ENCODE measurements around the gene RIT2.

Gene RIT2

DNA sequence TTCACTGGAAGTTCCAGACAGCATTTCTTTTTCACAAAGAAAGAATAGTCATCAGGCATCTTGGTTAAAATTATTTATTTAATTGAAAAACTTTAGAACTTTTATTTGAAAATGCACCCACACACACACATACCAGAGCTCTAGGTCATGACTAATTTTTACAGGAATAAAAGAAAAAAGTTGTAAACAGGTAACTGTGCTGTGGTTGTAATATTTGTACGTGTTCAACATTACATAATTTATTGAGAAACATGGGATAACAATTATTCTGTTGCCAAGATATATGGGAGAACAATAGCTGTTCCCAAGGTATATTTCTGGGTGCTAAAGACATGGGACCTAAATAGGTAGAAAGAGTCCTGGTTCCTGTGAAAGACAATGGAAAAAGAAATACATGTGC lies 104.9 kb downstream of the RIT2 start:
- DNase-seq (ENCODE audit: low spot score), result no peak

DNA sequence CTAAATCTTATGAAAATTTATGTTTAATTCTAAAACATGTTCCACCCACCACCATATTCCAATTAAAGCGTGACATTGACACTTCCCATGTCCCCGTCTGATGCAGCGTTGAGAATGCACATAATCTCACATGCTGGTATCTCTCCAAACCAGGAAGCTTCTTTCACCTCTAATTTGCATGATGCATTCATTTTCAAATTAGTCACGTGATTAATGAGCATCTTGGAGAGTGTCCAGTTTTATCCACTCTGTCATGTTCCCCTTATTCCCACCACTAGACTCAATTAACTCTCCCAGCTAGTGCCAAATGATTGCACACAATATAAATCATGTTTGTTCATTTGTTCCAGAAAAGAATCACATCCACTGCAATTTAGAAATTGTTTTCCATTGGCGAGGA lies 105.8 kb downstream of the RIT2 start:
- DNase-seq (ENCODE audit: low spot score), result no peak

DNA sequence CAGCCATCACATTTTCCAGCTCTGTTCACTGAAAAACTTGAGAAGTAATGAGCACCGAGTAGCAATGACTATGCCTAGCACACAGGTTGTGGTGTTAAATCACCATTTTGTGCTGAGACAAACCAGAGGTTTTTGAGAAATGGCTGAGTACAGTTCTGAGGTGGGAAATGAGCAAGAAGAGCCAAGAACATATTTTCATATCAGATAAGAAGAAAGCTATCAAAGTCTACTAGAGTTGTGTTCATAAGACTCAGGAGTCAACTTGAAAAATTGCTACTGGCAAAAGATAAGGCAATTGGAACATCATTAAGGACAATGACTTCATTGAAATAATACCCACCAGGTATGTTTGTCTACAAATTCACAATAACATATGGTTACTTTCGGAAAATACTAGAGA lies 108.1 kb downstream of the RIT2 start:
- DNase-seq (ENCODE audit: low spot score), result no peak

DNA sequence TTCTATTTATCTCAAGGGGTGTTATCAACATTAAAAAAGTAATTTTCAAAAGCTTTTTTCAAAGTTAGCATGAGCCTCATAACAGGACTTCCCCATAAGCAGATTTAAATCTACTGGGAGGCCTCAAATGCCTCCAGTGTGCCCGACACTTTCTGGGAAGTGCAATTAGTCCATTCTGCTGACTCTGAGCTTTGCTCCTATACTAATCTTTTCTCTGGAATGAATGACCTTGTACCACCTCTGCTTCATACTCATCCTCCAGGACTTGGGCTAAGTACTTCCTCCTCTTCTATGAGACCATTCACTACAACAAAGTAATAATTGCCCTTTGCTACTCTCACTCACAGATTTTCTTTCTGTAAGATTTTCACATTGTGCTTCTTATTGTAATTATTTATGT lies 111.1 kb downstream of the RIT2 start:
- DNase-seq (ENCODE audit: low spot score), result no peak

DNA sequence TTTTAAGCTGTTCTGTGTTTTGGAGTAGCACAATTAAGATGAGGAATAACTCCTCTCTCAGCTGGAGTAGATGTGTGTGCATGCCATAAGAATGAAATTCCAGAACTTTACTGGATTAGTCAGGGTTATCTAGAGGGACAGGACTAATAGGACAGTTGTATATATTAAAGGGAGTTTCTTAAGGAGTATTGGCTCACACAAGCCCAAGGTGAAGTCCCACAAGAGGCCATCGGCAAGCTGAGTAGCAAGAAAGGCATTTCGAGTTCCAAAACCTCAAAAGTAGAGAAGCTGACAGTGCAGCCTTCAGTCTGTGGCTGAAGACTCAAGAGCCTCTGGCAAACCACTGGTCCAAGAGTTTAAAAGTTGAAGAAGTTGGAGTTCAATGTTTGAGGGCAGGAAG lies 113.7 kb downstream of the RIT2 start:
- DNase-seq (ENCODE audit: low spot score), result no peak

DNA sequence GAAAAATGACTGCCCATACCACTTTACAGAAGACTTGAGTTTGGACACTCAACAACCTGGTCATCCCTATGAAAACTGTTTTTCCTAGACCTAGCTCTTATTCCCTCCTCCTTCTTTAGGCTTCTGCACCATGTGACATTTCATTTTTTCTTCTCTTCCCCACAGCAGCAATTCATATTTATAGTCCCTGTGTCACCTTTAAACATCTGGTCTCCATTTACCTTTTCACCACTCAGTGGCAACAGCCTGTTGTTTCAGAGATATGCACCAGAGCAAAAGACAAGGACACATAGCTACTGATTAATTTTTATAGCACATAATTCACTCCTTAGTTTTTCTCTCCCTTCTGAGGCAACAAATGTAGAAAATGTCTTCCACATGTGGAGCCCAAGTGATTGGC lies 118.7 kb downstream of the RIT2 start:
- DNase-seq (ENCODE audit: low spot score), result no peak

DNA sequence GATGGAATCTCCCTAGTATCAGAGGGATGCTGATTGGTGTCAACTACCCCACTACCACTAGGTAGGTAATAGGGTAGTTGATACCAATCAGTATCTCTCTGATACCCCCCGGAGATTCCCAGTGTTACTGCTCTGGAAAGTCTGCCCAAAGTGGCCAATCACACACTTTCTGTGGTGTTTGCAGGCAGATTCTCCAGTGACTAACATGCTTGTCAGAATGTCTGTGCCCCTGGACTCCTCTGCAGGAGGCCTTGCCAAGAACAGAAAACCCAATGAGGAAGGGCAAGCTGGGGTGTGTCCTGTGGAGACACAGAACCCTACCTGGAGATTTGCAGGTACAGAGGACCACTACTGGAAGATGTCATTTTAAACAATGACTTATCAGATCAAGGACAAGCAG lies 135.1 kb downstream of the RIT2 start:
- DNase-seq (ENCODE audit: low spot score), result no peak

DNA sequence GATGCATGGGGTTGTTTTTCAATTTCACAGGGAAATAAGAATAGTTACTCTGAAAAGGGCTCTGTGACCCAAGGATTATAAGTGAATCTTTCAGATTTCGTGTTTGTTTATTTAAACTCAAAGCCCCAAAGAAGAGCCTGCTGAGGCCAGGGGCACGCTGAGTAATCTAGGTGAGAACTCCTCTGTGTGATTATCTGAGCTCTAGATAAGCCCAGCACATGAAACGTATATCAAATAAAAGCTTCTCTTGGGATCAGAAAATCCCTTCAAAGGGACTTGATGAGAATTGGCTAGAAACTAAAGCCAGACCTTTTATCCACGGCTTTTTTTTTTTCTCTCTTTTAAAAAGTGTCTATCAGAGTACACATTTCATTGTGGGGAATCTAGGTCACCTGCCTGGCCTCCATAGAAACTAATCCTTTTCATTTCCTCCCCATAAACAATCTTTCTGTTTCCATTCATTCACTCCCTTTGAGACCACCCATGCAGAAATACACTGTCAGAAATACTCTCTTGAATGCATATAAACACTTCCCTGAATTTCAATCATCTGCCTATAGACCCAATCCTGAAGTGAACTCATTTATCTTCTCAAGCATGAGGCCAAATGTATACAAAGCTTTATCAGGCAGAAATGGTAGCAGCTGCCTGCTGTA lies 137.4 kb downstream of the RIT2 start:
- DNase-seq (ENCODE audit: low spot score), result no peak

DNA sequence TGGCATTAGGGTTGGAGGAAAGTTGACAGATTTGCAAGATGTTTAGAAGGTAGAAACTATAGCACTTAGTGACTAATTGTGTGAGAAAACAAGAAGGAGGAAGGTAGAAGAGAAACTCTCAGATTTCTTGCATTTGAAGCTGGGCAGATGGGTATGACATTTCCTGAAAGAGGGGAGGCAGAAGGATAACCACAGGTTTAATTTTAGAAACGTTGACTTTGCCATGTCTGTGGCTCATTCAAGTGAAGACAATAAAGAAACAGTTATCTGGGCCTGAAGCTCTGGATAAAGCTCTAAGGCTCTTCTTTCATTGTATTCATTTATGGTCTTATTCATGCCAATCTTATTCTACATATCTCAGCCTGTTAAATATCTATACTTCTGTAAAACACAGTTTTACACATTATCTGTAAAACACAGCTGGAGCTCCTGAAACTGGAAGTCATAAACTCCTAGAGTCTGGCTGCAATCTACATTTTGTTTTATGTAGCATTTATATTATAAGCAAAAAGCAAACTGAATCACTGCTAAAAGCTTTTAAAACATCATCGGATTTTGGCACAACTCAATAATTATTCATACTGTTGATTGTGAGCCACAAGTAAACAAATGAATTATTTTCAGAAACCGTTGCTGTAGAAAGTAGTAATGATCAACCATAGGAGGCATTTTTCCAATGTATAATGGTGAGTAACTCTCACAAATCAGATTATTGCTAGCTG lies 138.5 kb downstream of the RIT2 start:
- DNase-seq (ENCODE audit: low spot score), result no peak

DNA sequence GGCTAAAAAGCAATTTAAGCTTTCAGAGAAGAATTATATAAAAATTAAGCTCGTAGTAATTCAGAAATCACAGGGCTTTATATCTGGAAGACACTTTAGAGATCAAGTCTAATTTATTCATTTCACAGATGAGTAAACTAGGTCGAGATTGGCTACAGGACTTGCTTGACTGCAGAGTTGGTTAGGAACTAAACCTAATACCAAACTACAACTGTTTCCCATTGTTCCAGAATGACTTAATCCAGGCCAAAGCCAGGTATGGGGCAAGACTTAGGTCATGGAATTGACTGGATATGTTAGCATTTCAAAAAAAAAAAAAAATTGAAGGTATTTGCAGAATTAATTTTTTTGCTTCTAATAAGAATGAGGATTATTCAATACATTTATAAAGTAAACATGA lies 146.1 kb downstream of the RIT2 start:
- DNase-seq (ENCODE audit: low spot score), result no peak

DNA sequence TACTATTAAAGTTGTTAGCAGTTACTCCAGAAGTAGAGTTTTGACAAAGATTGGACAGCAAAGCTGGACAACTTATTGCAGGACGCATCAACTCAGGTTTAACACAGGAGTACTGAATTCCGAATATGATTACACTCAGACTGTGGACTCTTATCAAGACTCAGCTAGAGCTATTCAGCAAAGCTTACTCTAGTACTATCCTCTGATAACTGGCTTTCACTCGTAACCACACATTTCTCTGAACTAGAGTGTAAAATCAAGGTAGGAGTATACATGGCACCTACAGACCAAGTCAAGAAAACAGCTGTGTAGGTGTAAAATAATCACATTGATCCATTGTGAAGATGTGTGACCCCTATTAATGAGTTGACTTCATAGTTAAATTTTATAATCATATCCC lies 154.2 kb downstream of the RIT2 start:
- DNase-seq (ENCODE audit: low spot score), result no peak

DNA sequence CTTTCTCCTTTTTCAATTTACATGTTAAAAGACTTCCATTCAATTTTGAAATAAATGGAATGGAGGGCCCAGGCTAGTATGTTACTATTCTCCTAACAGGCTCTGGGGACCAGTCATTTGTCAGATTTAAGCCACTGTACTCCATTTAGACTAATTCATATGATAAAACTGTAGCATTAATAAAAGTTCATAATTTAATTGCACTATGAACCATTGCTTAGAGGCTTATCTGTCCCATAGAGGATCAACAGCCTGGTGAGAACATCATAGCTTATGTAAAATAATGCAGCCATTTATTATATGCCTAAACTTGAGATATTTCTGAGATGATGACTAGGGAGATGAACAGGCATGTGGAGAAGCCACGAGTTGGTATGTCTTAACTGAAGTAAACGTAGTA lies 156.0 kb downstream of the RIT2 start:
- DNase-seq (ENCODE audit: low spot score), result no peak

DNA sequence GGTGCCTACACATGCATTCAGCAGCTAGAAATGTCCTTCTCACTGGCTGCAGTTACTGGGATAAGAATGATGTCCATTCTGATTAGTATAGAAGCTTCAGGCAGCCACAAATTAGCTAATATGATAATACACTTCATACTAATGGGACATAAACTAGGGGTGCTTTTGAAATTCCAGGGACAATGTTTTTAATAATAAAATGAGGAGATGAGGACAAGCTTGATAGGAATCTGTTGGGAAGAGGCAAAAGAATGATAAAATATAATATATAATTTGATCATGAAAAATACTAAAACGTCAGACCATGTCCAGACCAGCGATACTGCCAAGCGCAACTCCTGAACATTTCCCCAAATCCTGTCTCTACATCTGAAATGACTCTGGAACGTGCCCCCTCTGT lies 157.1 kb downstream of the RIT2 start:
- DNase-seq (ENCODE audit: low spot score), result no peak

DNA sequence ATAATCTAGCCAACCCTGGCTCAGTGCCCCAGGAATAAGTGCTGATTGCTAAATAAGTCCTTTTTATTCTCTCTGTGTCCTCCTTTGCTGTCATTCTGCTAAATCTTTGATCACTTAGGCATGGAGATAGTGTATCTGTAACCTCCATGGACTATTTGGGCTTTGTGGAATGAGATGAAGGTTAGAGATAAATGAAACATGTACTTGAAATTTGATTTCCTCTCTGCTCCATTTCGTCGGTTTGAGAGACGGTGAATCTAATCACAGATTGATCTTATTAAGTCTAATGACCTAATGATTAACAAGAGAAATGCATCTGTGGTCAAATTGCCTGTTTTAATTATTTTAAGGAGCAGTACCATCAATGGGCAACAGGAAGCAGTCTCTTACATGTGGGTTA lies 159.2 kb downstream of the RIT2 start:
- no peak for DNase-seq (ENCODE audit: low spot score)

DNA sequence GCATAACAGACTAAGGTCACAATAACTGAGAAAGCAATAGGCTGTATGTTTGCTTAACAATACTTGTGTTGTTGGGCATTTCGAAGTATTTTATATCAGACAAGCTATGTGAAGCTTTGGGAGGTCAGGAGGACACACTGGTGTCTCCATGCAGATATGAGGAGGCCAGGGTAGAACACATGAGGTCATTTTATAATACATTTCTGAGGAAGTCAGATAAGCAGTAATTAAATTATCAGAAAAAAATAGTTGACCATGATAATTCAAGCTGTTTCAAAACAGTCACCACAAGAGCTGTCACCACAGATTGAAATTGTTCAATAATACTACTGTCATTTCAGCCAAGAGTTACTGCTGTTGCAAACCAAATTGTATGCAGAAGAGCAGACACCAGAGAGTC lies 160.6 kb downstream of the RIT2 start:
- no peak for DNase-seq (ENCODE audit: low spot score)

DNA sequence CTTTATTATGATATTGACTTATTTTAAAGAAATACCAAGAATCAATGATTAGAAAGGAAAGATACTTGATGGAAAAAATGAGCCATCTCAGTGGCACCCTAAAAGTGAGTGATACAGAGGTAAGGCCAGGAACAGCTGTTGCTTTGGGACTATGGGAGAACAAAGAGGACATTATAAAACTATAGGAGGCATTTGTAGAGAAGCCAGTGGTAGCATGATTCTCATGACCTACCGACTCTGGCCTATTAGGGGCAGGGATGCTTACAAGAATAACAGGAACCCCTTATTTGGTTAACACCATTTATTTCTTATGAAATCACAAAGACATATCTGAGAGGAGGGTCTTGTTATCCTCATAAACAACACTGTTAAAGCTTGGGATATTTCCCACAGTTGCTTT lies 162.2 kb downstream of the RIT2 start:
- DNase-seq (ENCODE audit: low spot score), result no peak

DNA sequence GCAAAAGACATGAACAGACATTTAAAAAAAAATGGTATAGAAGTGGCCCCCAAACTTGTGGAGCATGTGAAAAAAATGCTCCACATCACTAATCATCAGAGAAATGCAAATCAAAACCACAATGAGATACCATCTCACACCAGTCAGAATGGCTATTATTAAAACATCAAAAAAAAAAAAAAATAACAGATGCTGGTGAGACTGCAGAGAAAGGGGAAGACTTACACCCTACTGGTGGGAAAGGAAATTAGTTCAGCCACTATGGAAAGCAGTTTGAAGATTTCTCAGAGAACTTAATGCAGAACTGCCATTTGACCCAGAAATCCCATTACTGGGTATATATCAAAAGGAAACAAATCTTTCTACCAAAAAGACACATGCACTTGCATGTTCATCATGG lies 164.8 kb downstream of the RIT2 start:
- DNase-seq (ENCODE audit: low spot score), result no peak

DNA sequence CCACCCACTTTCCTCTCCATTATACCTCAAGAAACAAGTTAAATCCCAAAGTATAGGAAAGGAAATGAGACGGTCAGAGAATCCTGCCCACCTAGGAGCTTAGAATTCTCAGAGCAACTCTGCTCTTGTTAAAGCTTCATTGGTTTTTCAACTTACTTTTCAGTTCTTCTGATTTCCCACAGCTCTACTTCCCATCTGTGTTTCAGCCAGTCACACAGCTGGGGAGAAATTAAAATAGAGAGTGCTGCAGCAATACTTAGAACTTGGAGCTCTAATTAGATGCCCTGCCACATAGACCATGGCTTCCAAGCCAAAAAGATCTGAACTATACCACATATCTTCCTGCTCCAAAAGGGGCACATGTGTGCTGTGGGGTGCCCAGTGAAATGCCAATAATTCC lies 166.7 kb downstream of the RIT2 start:
- no peak for DNase-seq (ENCODE audit: low spot score)

DNA sequence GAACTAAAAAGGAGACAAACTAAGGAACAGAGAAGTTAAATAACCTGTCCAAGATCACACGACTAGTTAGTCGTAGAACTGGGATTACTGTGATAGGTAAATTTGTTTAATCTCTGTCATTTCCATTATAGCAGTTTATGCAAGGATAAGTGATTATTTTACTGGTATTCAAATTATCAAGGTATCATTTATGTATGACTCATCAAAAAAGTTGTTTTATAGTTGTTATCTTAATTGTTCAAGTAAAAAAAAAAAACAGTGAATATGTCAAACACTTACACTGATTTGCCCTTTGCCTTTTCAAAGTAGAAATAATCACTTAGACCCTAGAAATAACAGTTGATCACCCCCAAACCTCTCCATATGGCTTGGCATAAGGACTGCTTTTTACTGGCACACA lies 173.6 kb downstream of the RIT2 start:
- no peak for DNase-seq (ENCODE audit: low spot score)

DNA sequence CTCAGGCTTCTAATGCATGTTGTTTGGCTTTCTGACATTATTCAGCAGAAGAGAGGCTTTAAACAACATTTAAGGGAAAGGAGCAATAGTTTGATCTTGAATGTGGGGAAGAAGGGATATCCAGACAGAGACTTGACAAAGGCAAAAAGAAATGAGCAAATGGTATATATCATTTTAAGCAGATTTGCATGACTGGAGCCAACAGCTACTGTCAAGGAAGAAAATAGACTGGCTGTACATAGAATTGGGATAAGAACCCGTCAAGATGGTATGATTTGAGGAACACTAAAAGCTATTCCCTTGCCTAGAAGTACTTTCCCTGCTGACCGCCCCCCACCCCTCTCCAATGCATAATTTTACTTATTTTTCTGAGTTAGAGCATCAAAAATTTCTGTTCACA lies 174.5 kb downstream of the RIT2 start:
- DNase-seq (ENCODE audit: low spot score), result no peak

DNA sequence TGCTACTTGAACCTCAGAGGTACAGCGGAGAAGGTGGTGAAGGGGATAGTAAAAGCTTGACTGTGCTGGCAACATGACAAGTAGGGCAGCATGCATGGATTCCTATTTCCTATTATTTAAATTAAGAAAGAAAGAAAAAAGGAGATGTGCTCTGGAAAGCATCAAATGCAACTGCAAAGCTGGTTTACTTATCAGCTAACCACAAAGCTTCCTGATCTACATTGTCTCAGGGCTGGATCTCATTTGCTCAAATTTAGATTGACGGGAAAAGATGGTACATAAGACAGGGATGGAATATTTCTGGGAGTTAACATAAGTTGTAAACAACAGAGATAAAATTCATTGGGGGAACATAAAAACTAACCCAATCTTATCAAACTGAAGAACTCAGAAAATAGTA lies 178.0 kb downstream of the RIT2 start:
- no peak for DNase-seq (ENCODE audit: low spot score)

DNA sequence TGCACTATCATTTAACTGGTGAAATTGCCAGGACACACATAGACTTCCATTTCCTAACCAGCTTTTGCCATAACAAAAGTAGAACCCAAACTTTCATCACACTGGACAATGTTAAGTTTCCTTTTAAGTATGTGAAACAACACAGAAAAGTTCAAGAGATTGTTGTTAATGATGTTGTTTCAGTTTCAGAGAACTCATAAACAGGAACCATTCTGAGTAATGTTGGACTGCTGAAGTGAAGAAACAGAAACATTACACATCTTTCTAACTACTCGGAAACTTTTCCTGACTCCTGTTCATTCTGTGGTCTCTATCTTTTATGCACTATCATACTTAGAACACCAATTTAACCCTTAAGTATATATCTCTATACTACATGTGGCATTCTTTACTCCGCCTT lies 179.2 kb downstream of the RIT2 start:
- DNase-seq (ENCODE audit: low spot score), result no peak

DNA sequence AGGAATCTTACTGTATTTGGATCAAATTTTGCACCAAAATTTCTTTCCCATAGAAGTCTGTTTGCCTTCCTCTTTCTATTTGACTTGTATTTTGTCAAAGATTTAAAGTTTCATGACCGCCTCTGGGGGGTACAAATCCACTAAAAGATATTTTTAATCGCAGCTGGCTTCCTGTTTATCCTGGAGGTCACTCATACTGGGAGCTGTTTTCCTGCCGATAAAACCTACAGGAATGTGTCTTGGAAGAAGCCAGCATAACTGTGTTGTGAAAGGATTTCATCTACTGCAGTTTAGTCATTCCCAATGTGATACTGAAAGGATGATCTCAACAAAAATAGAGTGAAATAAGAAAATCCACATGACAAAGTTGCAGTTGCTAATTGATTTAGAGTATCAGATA lies 184.0 kb downstream of the RIT2 start:
- DNase-seq (ENCODE audit: low spot score), result no peak

DNA sequence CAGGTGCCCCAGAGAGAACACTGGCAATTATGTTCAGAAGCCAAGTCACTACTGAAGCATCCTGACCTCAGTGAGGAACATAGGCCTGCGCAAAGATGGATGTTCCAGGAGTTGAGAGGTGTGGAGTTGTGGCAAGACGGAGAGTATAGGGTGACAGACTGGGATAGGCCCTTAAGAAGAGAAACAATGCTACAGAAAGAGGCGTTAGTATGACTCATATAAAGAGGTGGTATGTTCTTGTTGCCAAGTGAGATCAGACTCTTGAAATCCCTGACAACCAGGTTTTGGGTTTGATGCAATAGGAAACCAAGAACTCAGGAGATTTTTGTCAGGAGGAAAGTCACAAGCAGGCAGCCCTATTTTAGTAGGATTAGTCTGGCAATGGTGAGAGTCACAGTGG lies 185.6 kb downstream of the RIT2 start:
- DNase-seq (ENCODE audit: low spot score), result no peak
